Neuronal stem cell (in vitro differentiated cells): ENCODE data around the gene MAG.

Experiments
- DNase-seq: peaks from one replicate; pipeline ENCODE4 v3.0.0-alpha.2; 2013; ENCODE audit warnings: low spot score
- H2AFZ ChIP-seq: one replicate; pipeline ENCODE4 v1.6.1; 2013; ENCODE audit warnings: mild to moderate bottlenecking, low read length, inconsistent platforms
- H2AK5ac ChIP-seq: 2 replicates; pipeline ENCODE4 v1.6.1; 2013; ENCODE audit warnings: low read depth, mild to moderate bottlenecking, inconsistent platforms, low read length, moderate library complexity, mixed read lengths
- H2BK120ac ChIP-seq: 2 replicates; pipeline ENCODE4 v1.6.1; 2013; ENCODE audit warnings: low read depth, mild to moderate bottlenecking, inconsistent platforms, low read length, moderate library complexity, mixed read lengths
- H2BK12ac ChIP-seq: one replicate; pipeline ENCODE4 v1.6.1; 2013; ENCODE audit warnings: low read length, inconsistent platforms
- H2BK15ac ChIP-seq: 2 replicates; pipeline ENCODE4 v1.6.1; 2013; ENCODE audit warnings: mild to moderate bottlenecking, low read length, inconsistent platforms, mixed read lengths
- H2BK5ac ChIP-seq: one replicate; pipeline ENCODE4 v1.6.1; 2013; ENCODE audit warnings: inconsistent platforms, mild to moderate bottlenecking, low read length, moderate library complexity
- H3K14ac ChIP-seq: one replicate; pipeline ENCODE4 v1.6.1; 2013; ENCODE audit warnings: low read length, inconsistent platforms
- H3K18ac ChIP-seq: 2 replicates; pipeline ENCODE4 v1.6.1; 2013; ENCODE audit warnings: low read length, inconsistent platforms
- H3K23ac ChIP-seq: 2 replicates; pipeline ENCODE4 v1.6.1; 2013; ENCODE audit warnings: low read depth, mild to moderate bottlenecking, mixed read lengths, low read length, inconsistent platforms; ENCODE audit not compliant: poor library complexity
- H3K27ac ChIP-seq: replicated peaks from 3 replicates; pipeline ENCODE4 v1.5.1; 2013; ENCODE audit warnings: low read length, inconsistent platforms
- H3K27me3 ChIP-seq, 3 experiments: 2 replicates each; pipeline ENCODE4 v1.6.1; 2013; ENCODE audit warnings: low read length in 3 of 3, mild to moderate bottlenecking in 2 of 3, inconsistent platforms in 1 of 3, low read depth in 1 of 3, mixed read lengths in 1 of 3, moderate library complexity in 1 of 3; ENCODE audit not compliant: control insufficient read depth in 3 of 3, insufficient read depth in 3 of 3
- H3K36me3 ChIP-seq, 2 donors: replicated peaks in 1 of 2; 2 replicates each; pipeline ENCODE4 v1.6.1; 2013; ENCODE audit warnings: low read length in 2 of 2; ENCODE audit not compliant: control insufficient read depth in 2 of 2, insufficient read depth in 2 of 2
- H3K4ac ChIP-seq: 2 replicates; pipeline ENCODE4 v1.6.1; 2013; ENCODE audit warnings: inconsistent platforms, mild to moderate bottlenecking, low read length, moderate library complexity
- H3K4me1 ChIP-seq, 2 donors: 1 replicate in 1 of 2; 2 replicates in 1 of 2; pipeline ENCODE4 v1.6.1; 2013; ENCODE audit warnings: low read length in 2 of 2, low read depth in 1 of 2; ENCODE audit not compliant: control insufficient read depth in 2 of 2, insufficient read depth in 1 of 2
- H3K4me2 ChIP-seq: one replicate; pipeline ENCODE4 v1.6.1; 2013; ENCODE audit warnings: mild to moderate bottlenecking, low read length, inconsistent platforms; ENCODE audit not compliant: insufficient read depth, poor library complexity, severe bottlenecking
- H3K4me3 ChIP-seq, 2 donors: 2 replicates each; pipeline ENCODE4 v1.5.1; 2013; ENCODE audit warnings: low read length in 2 of 2, mild to moderate bottlenecking in 2 of 2, inconsistent platforms in 1 of 2, moderate library complexity in 1 of 2
- H3K79me1 ChIP-seq: one replicate; pipeline ENCODE4 v1.6.1; 2013; ENCODE audit warnings: low read depth, mild to moderate bottlenecking, inconsistent platforms, low read length, moderate library complexity
- H3K9ac ChIP-seq: one replicate; pipeline ENCODE4 v1.6.1; 2013; ENCODE audit warnings: mild to moderate bottlenecking, low read depth, low read length, inconsistent platforms; ENCODE audit not compliant: poor library complexity
- H3K9me3 ChIP-seq, 2 donors: replicated peaks in 1 of 2; 2 replicates each; pipeline versions ENCODE3 to v1.6.1; 2013; ENCODE audit warnings: low read length in 2 of 2, mild to moderate bottlenecking in 2 of 2, inconsistent platforms in 1 of 2, low read depth in 1 of 2, mixed read lengths in 1 of 2, moderate library complexity in 1 of 2; ENCODE audit not compliant: control insufficient read depth in 2 of 2, insufficient read depth in 1 of 2
- H4K8ac ChIP-seq: one replicate; pipeline ENCODE4 v1.6.1; 2013; ENCODE audit warnings: low read depth, mild to moderate bottlenecking, inconsistent platforms, low read length, moderate library complexity
- H4K91ac ChIP-seq: one replicate; pipeline ENCODE4 v1.6.1; 2013; ENCODE audit warnings: low read length, low read depth, mild to moderate bottlenecking, inconsistent platforms; ENCODE audit not compliant: poor library complexity
- WGBS, 2 donors: extraction: QIAGEN DNeasy Blood & Tissue Kit; methylation state at CpG; one replicate each; pipeline ENCODE4 v1.1.7; 2013; ENCODE audit warnings: missing lambda C conversion rate in 2 of 2, mixed read lengths in 1 of 2; ENCODE audit not compliant: insufficient read length in 2 of 2, insufficient replicate concordance in 1 of 2; ENCODE audit errors: extremely low coverage in 2 of 2; 5-methylcytosine and 5-hydroxymethylcytosine counted together

MAG gene

GRCh38 chr19:35267818-35268535 lies 24.0 kb upstream of the MAG start:
- Histone ChIP-seq H2BK15ac (no peak overlapping the region), H2BK5ac (peak overlapping the region; percentile 75), H3K36me3 (peaks cover 45 to 65% of the 10 kb centered on the region in 2 donors), H4K91ac (no peak overlapping the region), H3K4ac (no peak overlapping the region), H2BK12ac (no peak overlapping the region), H3K14ac (no peak overlapping the region), H3K9me3 (no peaks in the 10 kb centered on the region), H3K4me2 (peak overlapping the region; percentile 73), H2AFZ (peak overlapping the region; percentile 91), H3K4me1 (peaks cover 3 to 5% of the 10 kb centered on the region in 2 donors), H3K79me1 (peaks cover 14% of the 10 kb centered on the region), H4K8ac (no peak overlapping the region), H3K27ac (peak overlapping the region; percentile 82), H2BK120ac (no peak overlapping the region), H2AK5ac (peak overlapping the region; percentile 97), H3K18ac (peak overlapping the region; percentile 87), H3K27me3 (peaks cover 0 to 2% (median 0%) of the 10 kb centered on the region in 3 experiments), H3K23ac (peak overlapping the region; percentile 97), H3K9ac (peak overlapping the region; percentile 86), H3K4me3 (peak overlapping the region; percentile 80 to 84)
- peak; percentile 56 for DNase-seq
- WGBS, 2 donors, result no CpG with 5 or more reads among the region's 100 CpGs

GRCh38 chr19:35268536-35269437 lies 23.2 kb upstream of the MAG start, which contains the start of gene USF2:
TSS of gene USF2 (plus strand) at chr19:35268962. CDS start at chr19:35269102, 140 bp downstream.
- no peaks in the 10 kb centered on the region for H3K9me3 ChIP-seq
- peak within 1 kb of the TSS; percentile 91 for H3K27ac ChIP-seq
- peak within 1 kb of the TSS; percentile 63 for H2AK5ac ChIP-seq
- DNase-seq, result peak; percentile 48
- no peak within 1 kb of the TSS for H3K4ac ChIP-seq
- H3K14ac ChIP-seq, result peak within 1 kb of the TSS; percentile 9
- no peak within 1 kb of the TSS for H2BK12ac ChIP-seq
- H3K18ac ChIP-seq, result peak within 1 kb of the TSS; percentile 96
- peaks cover 3 to 5% of the 10 kb centered on the region in 2 donors for H3K4me1 ChIP-seq
- H2BK120ac ChIP-seq, result no peak within 1 kb of the TSS
- peak within 1 kb of the TSS; percentile 78 for H3K4me2 ChIP-seq
- peak within 1 kb of the TSS; percentile 92 for H2AFZ ChIP-seq
- H2BK15ac ChIP-seq, result no peak within 1 kb of the TSS
- peaks cover 14% of the 10 kb centered on the region for H3K79me1 ChIP-seq
- peak within 1 kb of the TSS; percentile 91 for H3K23ac ChIP-seq
- no CpG with 5 or more reads among the region's 126 CpGs for WGBS, 2 donors
- peak within 1 kb of the TSS; percentile 92 for H4K8ac ChIP-seq
- H3K9ac ChIP-seq, result peak within 1 kb of the TSS; percentile 90
- H4K91ac ChIP-seq, result no peak within 1 kb of the TSS
- peaks cover 50 to 69% of the 10 kb centered on the region in 2 donors for H3K36me3 ChIP-seq
- peak within 1 kb of the TSS; percentile 84 to 93 for H3K4me3 ChIP-seq
- H2BK5ac ChIP-seq, result peak within 1 kb of the TSS; percentile 75
- H3K27me3 ChIP-seq, result peaks cover 0 to 2% (median 0%) of the 10 kb centered on the region in 3 experiments

- H3K4ac ChIP-seq, result no peak overlapping the region
- peak overlapping the region; percentile 91 for H3K23ac ChIP-seq
- peak overlapping the region; percentile 92 for H2AFZ ChIP-seq
- WGBS, 2 donors, result no CpG with 5 or more reads among the region's 66 CpGs
- no peaks in the 10 kb centered on the region for H3K9me3 ChIP-seq
- peaks cover 3 to 5% of the 10 kb centered on the region in 2 donors for H3K4me1 ChIP-seq
- H2BK5ac ChIP-seq, result no peak overlapping the region
- H3K36me3 ChIP-seq, result peaks cover 50 to 69% of the 10 kb centered on the region in 2 donors
- H3K4me2 ChIP-seq, result peak overlapping the region; percentile 78
- H3K27me3 ChIP-seq, result peaks cover 0 to 2% (median 0%) of the 10 kb centered on the region in 3 experiments
- peak overlapping the region; percentile 90 for H3K9ac ChIP-seq
- peak overlapping the region; percentile 91 for H3K27ac ChIP-seq
- H3K14ac ChIP-seq, result peak overlapping the region; percentile 9
- no peak overlapping the region for H2BK12ac ChIP-seq
- H2BK15ac ChIP-seq, result no peak overlapping the region
- peak overlapping the region; percentile 96 for H3K18ac ChIP-seq
- peaks cover 14% of the 10 kb centered on the region for H3K79me1 ChIP-seq
- H4K91ac ChIP-seq, result no peak overlapping the region
- peak overlapping the region; percentile 77 to 93 for H3K4me3 ChIP-seq
- peak overlapping the region; percentile 63 for H2AK5ac ChIP-seq
- peak; percentile 76 for DNase-seq
- H4K8ac ChIP-seq, result peak overlapping the region; percentile 92
- no peak overlapping the region for H2BK120ac ChIP-seq
Observed at GRCh38 chr19:35269438-35270117, 22.4 kb upstream of the MAG start.
